HCT116 (cell line): ENCODE data around the gene SSNA1.

Source experiments
- CTCF ChIP-seq, 3 experiments: fragments of 200-600 bp in 1 of 3; sonication (generic) in 1 of 3; IDR thresholded peaks in 2 of 3; conservative IDR thresholded peaks in 1 of 3; 2 replicates each; pipeline ENCODE4 v1.5.1; 2012 to 2017; ENCODE audit warnings: low read depth in 2 of 3, low read length in 2 of 3, antibody characterized with exemption in 1 of 3, borderline replicate concordance in 1 of 3, control low read depth in 1 of 3, mild to moderate bottlenecking in 1 of 3, mixed read lengths in 1 of 3, mixed run types in 1 of 3, moderate library complexity in 1 of 3; ENCODE audit not compliant: insufficient read depth in 1 of 3
- EZH2phosphoT487 ChIP-seq: fragments of 200-600 bp; IDR thresholded peaks from 2 replicates; pipeline ENCODE4 v1.6.1; 2018; ENCODE audit warnings: antibody characterized with exemption, borderline replicate concordance

GRCh38 chr9:137214620-137215019 is 26.1 kb downstream of the SSNA1 start:
- TF ChIP-seq CTCF (IDR thresholded peaks at IDR 0.05 in 2 of 3, conservative IDR thresholded peaks at IDR 0.05 in 1 of 3; ENCODE audit: borderline replicate concordance in 1 of 3, insufficient read depth in 1 of 3, low read depth in 2 of 3, low read length in 2 of 3) (no peak), EZH2phosphoT487 (no peak)
